H1 (cell line): ENCODE results near the gene SECISBP2. TPM values are rescaled to one million over a fixed set of nuclear protein-coding genes. Genes with fewer than 3 reads are reported as not detected.

ENCODE experiments used
- CTCF ChIA-PET: fragments of 300-600 bp; sonication (Branson Sonifier 250); formaldehyde crosslinking; loops from one replicate; lab custom pipeline; 2021; ENCODE audit not compliant: partially characterized antibody; lab: Charles Lee
- POLR2A ChIA-PET: fragments of 300-600 bp; sonication (Branson Sonifier 250); formaldehyde crosslinking; loops from one replicate; lab custom pipeline; 2021; ENCODE audit warnings: inconsistent platforms; ENCODE audit not compliant: partially characterized antibody; lab: Charles Lee
- DNase-seq, 2 experiments: peaks; one replicate each; pipeline versions ENCODE4 v3.0.0 to v3.0.0-alpha.2; 2010 to 2022; ENCODE audit warnings: low spot score in 2 of 2, low read depth in 1 of 2, mixed read lengths in 1 of 2
- FAIRE-seq: peaks from 2 replicates; lab custom pipeline; 2011; peaks lifted over from hg19 to GRCh38; lab: Jason Lieb, UNC
- H2AFZ ChIP-seq: 2 replicates; pipeline ENCODE4 v1.8.1; 2012; ENCODE audit warnings: low read length, inconsistent platforms
- H2AK5ac ChIP-seq: 2 replicates; pipeline ENCODE4 v1.6.1; 2013; ENCODE audit warnings: low read depth, low read length
- H2BK120ac ChIP-seq: replicated peaks from 2 replicates; pipeline ENCODE3; 2013; ENCODE audit warnings: low read depth, low read length, inconsistent platforms
- H2BK12ac ChIP-seq: 2 replicates; pipeline ENCODE4 v1.6.1; 2013; ENCODE audit warnings: low read depth, low read length
- H2BK15ac ChIP-seq: 2 replicates; pipeline ENCODE4 v1.6.1; 2013; ENCODE audit warnings: low read length
- H2BK20ac ChIP-seq: 2 replicates; pipeline ENCODE4 v1.6.1; 2013; ENCODE audit warnings: low read length
- H2BK5ac ChIP-seq: 2 replicates; pipeline ENCODE4 v1.6.1; 2013; ENCODE audit warnings: low read depth, low read length
- H3K14ac ChIP-seq: 2 replicates; pipeline ENCODE4 v1.6.1; 2013; ENCODE audit warnings: inconsistent platforms; ENCODE audit not compliant: insufficient read length
- H3K18ac ChIP-seq: 2 replicates; pipeline ENCODE4 v1.6.1; 2013; ENCODE audit warnings: low read length; ENCODE audit errors: extremely low read depth
- H3K23ac ChIP-seq: 2 replicates; pipeline ENCODE4 v1.6.1; 2013; ENCODE audit warnings: inconsistent platforms; ENCODE audit not compliant: insufficient read length
- H3K23me2 ChIP-seq: 2 replicates; pipeline ENCODE4 v1.6.1; 2013; ENCODE audit warnings: low read depth, low read length
- H3K27ac ChIP-seq: 2 replicates; pipeline ENCODE4 v1.6.1; 2011; ENCODE audit warnings: low read depth, low read length, inconsistent platforms
- H3K27me3 ChIP-seq, 4 experiments: replicated peaks in 1 of 4; 1 replicate in 1 of 4; 2 replicates in 3 of 4; pipeline versions ENCODE4 v1.6.1 to v1.8.1; 2011 to 2013; ENCODE audit warnings: low read length in 3 of 4, mild to moderate bottlenecking in 3 of 4, inconsistent platforms in 2 of 4, mixed read lengths in 2 of 4, moderate library complexity in 1 of 4; ENCODE audit not compliant: control insufficient read depth in 3 of 4, insufficient read depth in 3 of 4; ENCODE audit errors: extremely low read depth in 1 of 4
- H3K36me3 ChIP-seq, 4 experiments: 2 replicates each; pipeline versions ENCODE4 v1.6.1 to v1.8.1; 2011 to 2013; ENCODE audit warnings: mild to moderate bottlenecking in 4 of 4, low read length in 3 of 4, moderate library complexity in 2 of 4, control low read depth in 1 of 4, inconsistent platforms in 1 of 4; ENCODE audit not compliant: insufficient read depth in 4 of 4, control insufficient read depth in 2 of 4
- H3K4ac ChIP-seq: replicated peaks from 2 replicates; pipeline ENCODE3; 2013; ENCODE audit warnings: low read length, low read depth, mixed read lengths, inconsistent platforms; ENCODE audit not compliant: insufficient read length
- H3K4me1 ChIP-seq, 4 experiments: replicated peaks in 1 of 4; 1 replicate in 1 of 4; 2 replicates in 3 of 4; pipeline versions ENCODE4 v1.6.1 to v1.8.1; 2011 to 2013; ENCODE audit warnings: low read length in 3 of 4, inconsistent platforms in 2 of 4, mixed read lengths in 1 of 4; ENCODE audit not compliant: insufficient read depth in 4 of 4, control insufficient read depth in 3 of 4
- H3K4me2 ChIP-seq, 2 experiments: 2 replicates each; pipeline versions ENCODE4 v1.6.1 to v1.8.1; 2011 to 2013; ENCODE audit warnings: low read depth in 2 of 2, low read length in 2 of 2, control low read depth in 1 of 2, inconsistent platforms in 1 of 2, mild to moderate bottlenecking in 1 of 2; ENCODE audit not compliant: insufficient read depth in 1 of 2
- H3K4me3 ChIP-seq, 4 experiments: fragments of 200-600, 300-600 bp in 1 of 4; sonication (generic), shearing (Covaris generic), sonication (Bioruptor Twin) in 1 of 4; 2 replicates each; pipeline versions ENCODE4 v1.5.1 to v1.8.1; 2011 to 2016; ENCODE audit warnings: low read length in 4 of 4, low read depth in 3 of 4, control low read depth in 2 of 4, inconsistent platforms in 2 of 4, mild to moderate bottlenecking in 2 of 4, mixed read lengths in 1 of 4, moderate library complexity in 1 of 4; ENCODE audit not compliant: insufficient read depth in 2 of 4; ENCODE audit errors: extremely low read depth in 1 of 4
- H3K56ac ChIP-seq: replicated peaks from 2 replicates; pipeline ENCODE3; 2013; ENCODE audit warnings: low read depth, mild to moderate bottlenecking, mixed read lengths, low read length, inconsistent platforms; ENCODE audit not compliant: insufficient read length
- H3K79me1 ChIP-seq: 2 replicates; pipeline ENCODE4 v1.6.1; 2013; ENCODE audit warnings: low read depth, low read length, control low read depth
- H3K79me2 ChIP-seq, 2 experiments: 2 replicates each; pipeline versions ENCODE4 v1.6.1 to v1.8.1; 2012 to 2013; ENCODE audit warnings: low read length in 2 of 2, mild to moderate bottlenecking in 2 of 2, inconsistent platforms in 1 of 2; ENCODE audit not compliant: insufficient read depth in 2 of 2, control insufficient read depth in 1 of 2
- H3K9ac ChIP-seq, 4 experiments: replicated peaks in 1 of 4; 1 replicate in 1 of 4; 2 replicates in 3 of 4; pipeline versions ENCODE4 v1.6.1 to v1.8.1; 2011 to 2013; ENCODE audit warnings: low read depth in 3 of 4, low read length in 3 of 4, control low read depth in 2 of 4, mild to moderate bottlenecking in 2 of 4, moderate library complexity in 2 of 4, inconsistent platforms in 1 of 4; ENCODE audit errors: extremely low read depth in 1 of 4
- H3K9me3 ChIP-seq, 2 experiments: 2 replicates each; pipeline versions ENCODE4 v1.6.1 to v1.8.1; 2012 to 2013; ENCODE audit warnings: mild to moderate bottlenecking in 2 of 2, moderate library complexity in 2 of 2, control low read depth in 1 of 2, inconsistent platforms in 1 of 2, low read depth in 1 of 2, low read length in 1 of 2, mixed read lengths in 1 of 2; ENCODE audit not compliant: insufficient read depth in 2 of 2
- H4K20me1 ChIP-seq, 2 experiments: replicated peaks in 1 of 2; 2 replicates each; pipeline versions ENCODE3 to v1.8.1; 2011 to 2013; ENCODE audit warnings: inconsistent platforms in 2 of 2, low read length in 2 of 2, mild to moderate bottlenecking in 1 of 2; ENCODE audit not compliant: insufficient read depth in 2 of 2, control insufficient read depth in 1 of 2
- H4K5ac ChIP-seq: 2 replicates; pipeline ENCODE4 v1.6.1; 2013; ENCODE audit warnings: low read length, low read depth, mixed read lengths, inconsistent platforms; ENCODE audit not compliant: insufficient read length
- H4K8ac ChIP-seq: 2 replicates; pipeline ENCODE4 v1.8.0; 2013; ENCODE audit warnings: mild to moderate bottlenecking, moderate library complexity, low read length, inconsistent platforms; ENCODE audit not compliant: insufficient read depth; ENCODE audit errors: extremely low read depth
- H4K91ac ChIP-seq: replicated peaks from 2 replicates; pipeline ENCODE3; 2013; ENCODE audit warnings: low read length, mixed read lengths, inconsistent platforms; ENCODE audit not compliant: insufficient read length
- CBX5 ChIP-seq: fragments of 300-800, 300-1000 bp; sonication (generic); IDR thresholded peaks from 2 replicates; pipeline ENCODE4 v1.7.1; 2016; ENCODE audit warnings: antibody characterized with exemption, low read length, low read depth
- CREB1 ChIP-seq: IDR thresholded peaks from 2 replicates; pipeline ENCODE4 v1.6.1; 2012; ENCODE audit warnings: inconsistent platforms
- EZH2 ChIP-seq: fragments of 200-600 bp; sonication (generic); IDR thresholded peaks from 2 replicates; pipeline ENCODE4 v1.7.1; 2012; ENCODE audit warnings: low read depth, mild to moderate bottlenecking, moderate library complexity, low read length, inconsistent platforms; ENCODE audit not compliant: severe bottlenecking
- HDAC2 ChIP-seq, 2 experiments: fragments of 300-600 bp in 1 of 2; sonication (generic) in 1 of 2; IDR thresholded peaks; 2 replicates each; pipeline ENCODE4 v1.6.1; 2011 to 2012; ENCODE audit warnings: low read depth in 2 of 2, low read length in 2 of 2, mild to moderate bottlenecking in 2 of 2, moderate library complexity in 2 of 2, borderline replicate concordance in 1 of 2, inconsistent platforms in 1 of 2
- KDM5A ChIP-seq: fragments of 200-600 bp; IDR thresholded peaks from 2 replicates; pipeline ENCODE4 v1.7.1; 2012; ENCODE audit warnings: mild to moderate bottlenecking, low read length, inconsistent platforms, mixed read lengths
- PHF8 ChIP-seq: fragments of 200-600 bp; sonication (generic); conservative IDR thresholded peaks from 2 replicates; pipeline ENCODE4 v1.7.1; 2012; ENCODE audit warnings: low read depth, mild to moderate bottlenecking, inconsistent platforms, low read length, moderate library complexity
- POLR2AphosphoS5 ChIP-seq: IDR thresholded peaks from 2 replicates; pipeline ENCODE4 v1.6.1; 2011; ENCODE audit warnings: low read depth, low read length
- RAD21 ChIP-seq, 2 experiments: IDR thresholded peaks in 1 of 2; conservative IDR thresholded peaks in 1 of 2; 2 replicates each; pipeline ENCODE4 v1.6.1; 2011; ENCODE audit warnings: low read depth in 2 of 2, low read length in 2 of 2, improper control_type of control experiment in 1 of 2, inconsistent platforms in 1 of 2, mild to moderate bottlenecking in 1 of 2, moderate library complexity in 1 of 2
- RXRA ChIP-seq: IDR thresholded peaks from 2 replicates; pipeline ENCODE4 v1.6.1; 2011; ENCODE audit warnings: low read depth, mild to moderate bottlenecking, low read length, moderate library complexity; ENCODE audit not compliant: insufficient read depth
- SIN3A ChIP-seq, 2 experiments: IDR thresholded peaks in 1 of 2; conservative IDR thresholded peaks in 1 of 2; 2 replicates each; pipeline ENCODE4 v1.6.1; 2011 to 2012; ENCODE audit warnings: low read length in 2 of 2, improper control_type of control experiment in 1 of 2, low read depth in 1 of 2, mild to moderate bottlenecking in 1 of 2
- TAF7 ChIP-seq: optimal IDR thresholded peaks from 2 replicates; pipeline ENCODE3; 2011; ENCODE audit warnings: low read depth, mild to moderate bottlenecking, inconsistent platforms, low read length, moderate library complexity, borderline replicate concordance
- TBP ChIP-seq: IDR thresholded peaks from 2 replicates; pipeline ENCODE4 v1.6.1; 2011; ENCODE audit warnings: low read depth, low read length, improper control_type of control experiment
- TEAD4 ChIP-seq: IDR thresholded peaks from 2 replicates; pipeline ENCODE4 v1.6.1; 2012; ENCODE audit warnings: low read depth, low read length, inconsistent platforms, mixed read lengths
- WGBS, 2 experiments: shearing (Covaris generic) in 1 of 2; methylation state at CpG; one replicate each; pipeline versions ENCODE4 v1.1.6 to v1.1.7; 2013 to 2015; ENCODE audit warnings: low lambda C conversion rate in 2 of 2, mixed read lengths in 2 of 2, inconsistent platforms in 1 of 2, low coverage in 1 of 2, missing lambda C conversion rate in 1 of 2; ENCODE audit not compliant: insufficient replicate concordance in 2 of 2, insufficient coverage in 1 of 2, insufficient read length in 1 of 2; ENCODE audit errors: extremely low coverage in 1 of 2, missing lambda C conversion rate in 1 of 2; 5-methylcytosine and 5-hydroxymethylcytosine counted together
- polyA plus RNA-seq, 7 experiments: library from polyadenylated mRNA; depleted of rRNA in 3 of 7; stranded (reverse) in 5 of 7; unstranded in 2 of 7; fragments of >200 nt in 5 of 7; fragments of 200-250 nt in 2 of 7; gene quantifications; 1 replicate in 5 of 7; 2 replicates in 1 of 7; 4 replicates in 1 of 7; pipeline versions ENCODE4 v1.2.1 to v1.2.3, GENCODE V29; 2011 to 2013; ENCODE audit warnings: missing spikeins in 2 of 7, mixed read lengths in 2 of 7
- total RNA-seq: library from RNA; stranded (reverse); fragmentation: NEBNext Ultra II Directional; extraction: Animal tissue kit (Norgen Biotek cat#: 25700); gene quantifications from 2 replicates; pipeline ENCODE4 v1.2.1, GENCODE V29; 2021
- TF ChIP-seq, protein P1 (sequence below): IDR thresholded peaks from 2 replicates; pipeline ENCODE4 v1.6.1; 2012; ENCODE audit warnings: inconsistent platforms

The SECISBP2 gene
- total and polyA plus RNA-seq, 2 of the 8 experiments (the other 6 are each of a cell fraction or from before 2014, with no cell fraction given), result 39.0 to 61.7 TPM

DNA sequence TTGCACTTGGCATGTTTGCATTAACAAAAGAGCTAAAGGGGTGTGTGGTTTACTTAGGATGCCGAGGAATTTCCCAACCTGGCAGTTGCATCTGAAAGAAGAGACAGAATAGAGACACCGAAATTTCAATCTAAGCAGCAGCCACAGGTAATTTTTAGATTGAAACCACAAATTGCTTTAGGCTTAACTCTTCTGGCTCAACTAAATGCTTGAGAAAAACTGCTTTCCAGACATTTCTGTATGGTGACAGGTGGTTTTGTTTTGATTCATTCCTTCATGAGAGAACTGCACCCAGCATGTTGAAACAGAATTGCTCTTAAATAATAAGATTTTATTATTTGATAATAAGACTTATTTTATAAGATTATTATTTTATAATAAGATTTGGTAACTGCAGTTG, 21.5 kb downstream of the SECISBP2 start:
- no peak overlapping the region for H3K27ac ChIP-seq
- H3K23me2 ChIP-seq, result no peaks in the 10 kb centered on the region
- H3K4me2 ChIP-seq, result no peak overlapping the region
- H2BK12ac ChIP-seq, result no peak overlapping the region
- H3K36me3 ChIP-seq, result peaks cover 19 to 72% (median 48%) of the 10 kb centered on the region in 4 experiments; a peak in 7 of 8 replicates
- no peak overlapping the region for H4K5ac ChIP-seq
- no peak overlapping the region for H2BK15ac ChIP-seq
- no peak overlapping the region for H3K4ac ChIP-seq
- H3K4me3 ChIP-seq, result no peak overlapping the region
- H3K9ac ChIP-seq, result no peak overlapping the region
- CTCF ChIA-PET, result no interaction called here
- 96% methylated on average over 2 of the region's 2 CpGs; no CpG with 5 or more reads in 1 of the 2 experiments for WGBS, 2 experiments
- no peaks in the 10 kb centered on the region for H3K27me3 ChIP-seq
- no peak overlapping the region for H2AFZ ChIP-seq
- H3K79me1 ChIP-seq, result no peaks in the 10 kb centered on the region
- H2BK120ac ChIP-seq, result no peak overlapping the region
- no peak overlapping the region for H3K14ac ChIP-seq
- FAIRE-seq (no peak), DNase-seq (no peak)
- H3K18ac ChIP-seq, result no peak overlapping the region
- H3K56ac ChIP-seq, result no peak overlapping the region
- no peak overlapping the region for H2AK5ac ChIP-seq
- no peaks in the 10 kb centered on the region for H3K79me2 ChIP-seq
- no peak overlapping the region for H4K8ac ChIP-seq
- no peak overlapping the region for H2BK20ac ChIP-seq
- H3K9me3 ChIP-seq, result no peaks in the 10 kb centered on the region
- H2BK5ac ChIP-seq, result no peak overlapping the region
- POLR2A ChIA-PET, result interaction anchor here (0.6 to 0.8 kb wide), 2 partner anchors 14 to 158 kb away, joined by 3 to 4 read pairs; no protein-coding TSS in a partner anchor
- no peaks in the 10 kb centered on the region for H4K20me1 ChIP-seq
- no peak overlapping the region for H4K91ac ChIP-seq
- H3K4me1 ChIP-seq, result no peaks in the 10 kb centered on the region
- H3K23ac ChIP-seq, result no peak overlapping the region
- TF ChIP-seq RXRA (no peak), EZH2 (no peak), SIN3A (conservative IDR thresholded peaks at IDR 0.05 in 1 of 2, IDR thresholded peaks at IDR 0.05 in 1 of 2; ENCODE audit: low read depth in 1 of 2, low read length in 2 of 2) (no peak), TBP (no peak), TEAD4 (no peak), RAD21 (IDR thresholded peaks at IDR 0.05 in 1 of 2, conservative IDR thresholded peaks at IDR 0.05 in 1 of 2; ENCODE audit: low read depth in 2 of 2, low read length in 2 of 2) (no peak), CBX5 (no peak), POLR2AphosphoS5 (no peak), TAF7 (no peak), PHF8 (no peak), CREB1 (no peak), KDM5A (no peak), HDAC2 (IDR thresholded peaks at IDR 0.05; ENCODE audit: borderline replicate concordance in 1 of 2, low read depth in 2 of 2, low read length in 2 of 2) (no peak)
- TF ChIP-seq, protein P1, sequence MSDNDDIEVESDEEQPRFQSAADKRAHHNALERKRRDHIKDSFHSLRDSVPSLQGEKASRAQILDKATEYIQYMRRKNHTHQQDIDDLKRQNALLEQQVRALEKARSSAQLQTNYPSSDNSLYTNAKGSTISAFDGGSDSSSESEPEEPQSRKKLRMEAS, result no peak
